Inflammatory macrophage treated with lipopolysaccharide for 4 hours (primary cell): ENCODE results near the gene HSD17B13.
"Not testable (repeated sequence)": the region's sequence is repeated elsewhere in the genome, so short reads cannot be mapped to it uniquely, and the experiment has no call there.

Experiments used
- DNase-seq: peaks from one replicate; pipeline ENCODE4 v3.0.0-alpha.2; 2020

The HSD17B13 gene

GRCh38 chr4:87322754-87323153 lies at the start of gene HSD17B13:
TSS of gene HSD17B13 (minus strand) at chr4:87322882. CDS start at chr4:87322841, 41 bp downstream.
- no peak for DNase-seq

- DNase-seq: no peak
Measured at GRCh38 chr4:87370068-87370467, 47.4 kb upstream of the HSD17B13 start.

GRCh38 chr4:87366521-87367162 lies 44.0 kb upstream of the HSD17B13 start:
- DNase-seq: no peak

GRCh38 chr4:87365348-87365747 lies 42.7 kb upstream of the HSD17B13 start:
- DNase-seq: no peak

- DNase-seq: no peak
Measured at GRCh38 chr4:87363552-87363951, 40.9 kb upstream of the HSD17B13 start.

- no peak for DNase-seq
Measured at GRCh38 chr4:87360338-87360935, 37.8 kb upstream of the HSD17B13 start.

- no peak for DNase-seq
Measured at GRCh38 chr4:87359258-87359657, 36.6 kb upstream of the HSD17B13 start.

- DNase-seq: no peak
Measured at GRCh38 chr4:87356832-87357526, 34.3 kb upstream of the HSD17B13 start.

GRCh38 chr4:87354168-87355102 lies 31.8 kb upstream of the HSD17B13 start:
- DNase-seq: no peak

GRCh38 chr4:87353592-87353991 lies 30.9 kb upstream of the HSD17B13 start:
- DNase-seq: peak; percentile 14

GRCh38 chr4:87345139-87345538 lies 22.5 kb upstream of the HSD17B13 start:
- DNase-seq: no peak

GRCh38 chr4:87342872-87343271 lies 20.2 kb upstream of the HSD17B13 start:
- no peak for DNase-seq

- not testable (repeated sequence) for DNase-seq
Measured at GRCh38 chr4:87341954-87342635, 19.4 kb upstream of the HSD17B13 start.

- DNase-seq: no peak
Measured at GRCh38 chr4:87339440-87339839, 16.8 kb upstream of the HSD17B13 start.

GRCh38 chr4:87337361-87337760 lies 14.7 kb upstream of the HSD17B13 start:
- DNase-seq: no peak

- DNase-seq: no peak
Measured at GRCh38 chr4:87333267-87333666, 10.6 kb upstream of the HSD17B13 start.

- DNase-seq: no peak
Measured at GRCh38 chr4:87330761-87331160, 8.1 kb upstream of the HSD17B13 start.

GRCh38 chr4:87327136-87327535 lies 4.5 kb upstream of the HSD17B13 start:
- DNase-seq: no peak

GRCh38 chr4:87326460-87326859 lies 3.8 kb upstream of the HSD17B13 start:
- no peak for DNase-seq

GRCh38 chr4:87321888-87322287 lies 794 bp downstream of the HSD17B13 start:
- no peak for DNase-seq

- DNase-seq: no peak
Measured at GRCh38 chr4:87317527-87317926, 5.2 kb downstream of the HSD17B13 start.

GRCh38 chr4:87316961-87317360 lies 5.7 kb downstream of the HSD17B13 start:
- no peak for DNase-seq
